Breast epithelium (tissue), 3 donors: ENCODE data around the gene TMEM41A.

Experiments
- POLR2AphosphoS5 ChIP-seq, 3 donors: sonication (generic); formaldehyde crosslinking; IDR thresholded peaks; one replicate each; pipeline ENCODE4 v1.6.1; 2017; ENCODE audit warnings: antibody characterized with exemption in 3 of 3
- TF ChIP-seq, protein P1 (sequence below), 3 donors: fragments of 450-650 bp; IDR thresholded peaks; one replicate each; pipeline ENCODE4 v1.5.1; 2016 to 2017; ENCODE audit warnings: antibody characterized with exemption in 3 of 3, mild to moderate bottlenecking in 3 of 3, moderate library complexity in 3 of 3

DNA sequence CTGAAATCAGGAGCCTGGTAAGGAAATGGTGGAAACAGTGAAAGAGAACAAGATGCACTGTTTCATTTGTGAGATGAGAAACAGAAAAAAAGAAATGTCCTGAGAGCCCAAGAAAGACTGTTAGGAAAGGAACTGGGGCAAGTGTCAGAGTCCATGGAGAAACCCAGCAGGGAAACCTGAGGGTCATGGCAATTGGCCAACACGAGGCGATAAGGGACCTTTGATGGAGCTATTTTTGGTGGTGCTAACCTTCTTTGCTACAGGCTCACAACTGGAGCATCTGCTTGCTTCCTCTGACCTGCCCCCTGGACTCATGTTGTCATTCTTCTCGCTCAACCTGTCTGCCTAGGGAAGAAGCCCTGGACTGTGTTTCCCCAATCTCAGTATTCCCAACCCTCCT lies 4.2 kb upstream of the TMEM41A start:
- TF ChIP-seq, protein P1, sequence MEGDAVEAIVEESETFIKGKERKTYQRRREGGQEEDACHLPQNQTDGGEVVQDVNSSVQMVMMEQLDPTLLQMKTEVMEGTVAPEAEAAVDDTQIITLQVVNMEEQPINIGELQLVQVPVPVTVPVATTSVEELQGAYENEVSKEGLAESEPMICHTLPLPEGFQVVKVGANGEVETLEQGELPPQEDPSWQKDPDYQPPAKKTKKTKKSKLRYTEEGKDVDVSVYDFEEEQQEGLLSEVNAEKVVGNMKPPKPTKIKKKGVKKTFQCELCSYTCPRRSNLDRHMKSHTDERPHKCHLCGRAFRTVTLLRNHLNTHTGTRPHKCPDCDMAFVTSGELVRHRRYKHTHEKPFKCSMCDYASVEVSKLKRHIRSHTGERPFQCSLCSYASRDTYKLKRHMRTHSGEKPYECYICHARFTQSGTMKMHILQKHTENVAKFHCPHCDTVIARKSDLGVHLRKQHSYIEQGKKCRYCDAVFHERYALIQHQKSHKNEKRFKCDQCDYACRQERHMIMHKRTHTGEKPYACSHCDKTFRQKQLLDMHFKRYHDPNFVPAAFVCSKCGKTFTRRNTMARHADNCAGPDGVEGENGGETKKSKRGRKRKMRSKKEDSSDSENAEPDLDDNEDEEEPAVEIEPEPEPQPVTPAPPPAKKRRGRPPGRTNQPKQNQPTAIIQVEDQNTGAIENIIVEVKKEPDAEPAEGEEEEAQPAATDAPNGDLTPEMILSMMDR (IDR thresholded peaks at IDR 0.05): no peak
- TF ChIP-seq POLR2AphosphoS5 (IDR thresholded peaks at IDR 0.05): no peak
